Smooth muscle cell (in vitro differentiated cells): ENCODE data around the gene KHNYN. TPM values are rescaled to one million over a fixed set of nuclear protein-coding genes. Genes with fewer than 3 reads are reported as not detected.
A peak's percentile ranks its signal among the peaks of the same experiment; 100 is the strongest.

ENCODE experiments used
- DNase-seq: peaks from one replicate; lab custom pipeline; 2025; ENCODE audit not compliant: unreplicated experiment; lab: John Stamatoyannopoulos, UW
- H2AFZ ChIP-seq: fragments of 200-600 bp; sonication (generic); 2 replicates; pipeline ENCODE4 v1.6.0; 2016; ENCODE audit warnings: antibody characterized with exemption, low read depth, mild to moderate bottlenecking
- H3F3A ChIP-seq: fragments of 200-600 bp; sonication (generic); 2 replicates; pipeline ENCODE4 v1.6.0; 2017; ENCODE audit warnings: antibody characterized with exemption, low read depth
- H3K27ac ChIP-seq: fragments of 200-600 bp; sonication (generic); 2 replicates; pipeline ENCODE4 v1.5.1; 2016; ENCODE audit warnings: low read depth, mild to moderate bottlenecking
- H3K27me3 ChIP-seq: fragments of 200-600 bp; sonication (generic); 2 replicates; pipeline ENCODE4 v1.6.1; 2016; ENCODE audit warnings: low read depth, mild to moderate bottlenecking
- H3K36me3 ChIP-seq: fragments of 200-600 bp; sonication (generic); 2 replicates; pipeline ENCODE4 v1.5.1; 2016; ENCODE audit warnings: low read depth
- H3K4me1 ChIP-seq: fragments of 200-600 bp; sonication (generic); 2 replicates; pipeline ENCODE4 v1.5.1; 2016; ENCODE audit warnings: low read depth
- H3K4me2 ChIP-seq: fragments of 200-600 bp; sonication (generic); 2 replicates; pipeline ENCODE4 v1.6.0; 2016; ENCODE audit warnings: mild to moderate bottlenecking
- H3K4me3 ChIP-seq: fragments of 200-600 bp; sonication (generic); 2 replicates; pipeline ENCODE4 v1.5.1; 2016; ENCODE audit warnings: mild to moderate bottlenecking
- H3K79me2 ChIP-seq: fragments of 200-600 bp; sonication (generic); 2 replicates; pipeline ENCODE4 v1.6.0; 2016; ENCODE audit warnings: low read depth, mild to moderate bottlenecking
- H3K9ac ChIP-seq: fragments of 200-600 bp; sonication (generic); 2 replicates; pipeline ENCODE4 v1.6.0; 2016; ENCODE audit warnings: low read depth
- H3K9me3 ChIP-seq: fragments of 200-600 bp; sonication (generic); replicated peaks from 2 replicates; pipeline ENCODE4 v1.5.1; 2016; ENCODE audit warnings: low read depth
- H4K20me1 ChIP-seq: fragments of 200-600 bp; sonication (generic); 2 replicates; pipeline ENCODE4 v1.6.0; 2016; ENCODE audit warnings: low read depth
- WGBS: methylation state at CpG from one replicate; pipeline ENCODE4 v1.1.7; 2016; ENCODE audit warnings: low lambda C conversion rate; 5-methylcytosine and 5-hydroxymethylcytosine counted together
- polyA plus RNA-seq: library from polyadenylated mRNA; unstranded; fragments of >200 nt; fragmentation: Nextera tagmentation; extraction: Ambion mirVana; gene quantifications from 2 replicates; pipeline ENCODE4 v1.2.1, GENCODE V29; 2016
- total RNA-seq: library from RNA; depleted of rRNA; stranded (reverse); fragments of >200 nt; gene quantifications from 2 replicates; pipeline ENCODE4 v1.2.3, GENCODE V29; 2014
- TF ChIP-seq, protein P1 (sequence below): fragments of 200-600 bp; sonication (generic); IDR thresholded peaks from 2 replicates; pipeline ENCODE4 v1.5.1; 2017; ENCODE audit warnings: borderline replicate concordance, mild to moderate bottlenecking, antibody characterized with exemption; ENCODE audit not compliant: insufficient read depth, poor library complexity, severe bottlenecking

Gene KHNYN
- total and polyA plus RNA-seq, 2 experiments from 2014 or later, result 28.2 to 43.1 TPM

DNA sequence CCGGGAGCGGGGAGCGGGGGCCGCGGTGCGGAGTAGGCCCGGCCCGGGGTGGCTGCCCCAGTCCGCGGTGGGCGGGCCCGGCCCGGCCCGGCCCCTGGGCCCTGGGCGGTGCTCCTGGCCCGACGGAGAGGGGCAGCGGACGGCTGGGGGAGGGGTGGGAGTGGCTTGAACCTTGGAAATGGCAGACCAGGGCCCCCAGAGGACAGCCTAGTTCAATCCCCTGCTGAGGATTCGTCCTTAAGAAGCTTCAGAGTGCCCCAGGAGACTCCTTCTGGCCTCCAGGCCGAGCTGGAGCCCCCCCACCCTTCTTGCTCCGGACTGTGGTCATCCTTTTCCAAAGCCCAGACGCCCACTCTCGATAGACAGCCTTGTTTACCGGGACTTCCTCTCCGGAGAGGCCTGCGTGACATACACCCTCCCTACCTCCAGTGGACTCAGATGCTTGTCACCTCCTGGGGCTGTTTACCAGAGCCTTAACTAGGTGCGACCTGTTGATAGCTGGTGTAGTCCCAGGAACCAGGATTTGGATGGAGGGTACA is 458 bp downstream of the KHNYN start:
- Histone ChIP-seq H3K9ac (peak overlapping the region; percentile 99), H3K27me3 (no peaks in the 10 kb centered on the region), H3K4me2 (peak overlapping the region; percentile 96), H3K79me2 (peaks cover 22% of the 10 kb centered on the region), H3F3A (peaks cover 12% of the 10 kb centered on the region), H4K20me1 (peaks cover 27% of the 10 kb centered on the region), H3K36me3 (no peaks in the 10 kb centered on the region), H3K4me1 (peaks cover 10% of the 10 kb centered on the region), H3K9me3 (no peaks in the 10 kb centered on the region), H3K4me3 (peak overlapping the region; percentile 81), H2AFZ (no peak overlapping the region), H3K27ac (peak overlapping the region; percentile 96)
- WGBS, result under 1% methylated on average over 8 of the region's 28 CpGs
- TF ChIP-seq, protein P1, sequence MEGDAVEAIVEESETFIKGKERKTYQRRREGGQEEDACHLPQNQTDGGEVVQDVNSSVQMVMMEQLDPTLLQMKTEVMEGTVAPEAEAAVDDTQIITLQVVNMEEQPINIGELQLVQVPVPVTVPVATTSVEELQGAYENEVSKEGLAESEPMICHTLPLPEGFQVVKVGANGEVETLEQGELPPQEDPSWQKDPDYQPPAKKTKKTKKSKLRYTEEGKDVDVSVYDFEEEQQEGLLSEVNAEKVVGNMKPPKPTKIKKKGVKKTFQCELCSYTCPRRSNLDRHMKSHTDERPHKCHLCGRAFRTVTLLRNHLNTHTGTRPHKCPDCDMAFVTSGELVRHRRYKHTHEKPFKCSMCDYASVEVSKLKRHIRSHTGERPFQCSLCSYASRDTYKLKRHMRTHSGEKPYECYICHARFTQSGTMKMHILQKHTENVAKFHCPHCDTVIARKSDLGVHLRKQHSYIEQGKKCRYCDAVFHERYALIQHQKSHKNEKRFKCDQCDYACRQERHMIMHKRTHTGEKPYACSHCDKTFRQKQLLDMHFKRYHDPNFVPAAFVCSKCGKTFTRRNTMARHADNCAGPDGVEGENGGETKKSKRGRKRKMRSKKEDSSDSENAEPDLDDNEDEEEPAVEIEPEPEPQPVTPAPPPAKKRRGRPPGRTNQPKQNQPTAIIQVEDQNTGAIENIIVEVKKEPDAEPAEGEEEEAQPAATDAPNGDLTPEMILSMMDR, result no peak
- peak; percentile 90 for DNase-seq

DNA sequence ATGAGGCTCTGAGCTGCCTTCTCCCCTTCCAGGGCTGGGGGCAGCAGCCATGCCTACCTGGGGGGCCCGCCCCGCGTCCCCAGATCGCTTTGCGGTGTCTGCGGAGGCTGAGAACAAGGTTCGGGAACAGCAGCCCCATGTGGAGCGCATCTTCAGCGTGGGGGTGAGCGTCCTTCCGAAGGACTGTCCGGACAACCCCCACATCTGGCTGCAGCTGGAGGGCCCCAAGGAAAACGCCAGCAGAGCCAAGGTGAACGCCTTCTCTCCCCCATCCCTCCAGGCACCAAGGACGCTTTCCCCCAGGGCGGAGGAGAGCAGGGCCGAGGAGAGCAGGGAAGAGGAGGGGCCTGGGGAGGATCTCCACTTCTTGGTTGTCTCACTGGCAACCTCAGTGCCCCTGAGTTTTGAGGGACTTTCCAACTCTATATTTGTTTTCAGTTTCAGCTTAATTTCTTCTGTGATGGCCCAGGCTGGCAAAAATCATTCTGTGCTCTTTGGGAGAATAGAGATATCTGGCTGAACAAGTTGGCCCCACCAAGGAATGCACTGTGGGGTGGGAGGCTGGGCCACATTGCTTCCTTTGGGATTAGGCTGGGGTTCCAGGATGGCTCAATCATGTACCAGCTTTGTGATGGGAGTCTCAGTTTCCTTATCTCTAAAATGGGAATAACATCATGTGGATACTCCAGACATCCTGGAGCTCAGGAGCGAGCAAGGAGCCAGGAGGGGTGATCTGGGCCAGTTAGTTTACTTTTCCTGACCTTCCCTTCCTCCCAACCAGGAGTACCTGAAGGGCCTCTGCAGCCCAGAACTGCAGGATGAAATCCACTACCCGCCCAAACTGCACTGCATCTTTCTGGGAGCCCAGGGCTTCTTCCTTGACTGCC is 1.2 kb downstream of the KHNYN start:
- DNase-seq, result no peak
- H2AFZ ChIP-seq, result no peak overlapping the region
- H3K79me2 ChIP-seq, result peaks cover 22% of the 10 kb centered on the region
- H4K20me1 ChIP-seq, result peaks cover 27% of the 10 kb centered on the region
- peak overlapping the region; percentile 96 for H3K27ac ChIP-seq
- peak overlapping the region; percentile 96 for H3K4me2 ChIP-seq
- no peaks in the 10 kb centered on the region for H3K9me3 ChIP-seq
- TF ChIP-seq, protein P1, result no peak
- H3K9ac ChIP-seq, result peak overlapping the region; percentile 99
- WGBS, result 13% methylated on average over 19 of the region's 19 CpGs
- H3K4me3 ChIP-seq, result peak overlapping the region; percentile 81
- peaks cover 10% of the 10 kb centered on the region for H3K4me1 ChIP-seq
- no peaks in the 10 kb centered on the region for H3K36me3 ChIP-seq
- H3K27me3 ChIP-seq, result no peaks in the 10 kb centered on the region
- peaks cover 18% of the 10 kb centered on the region for H3F3A ChIP-seq

DNA sequence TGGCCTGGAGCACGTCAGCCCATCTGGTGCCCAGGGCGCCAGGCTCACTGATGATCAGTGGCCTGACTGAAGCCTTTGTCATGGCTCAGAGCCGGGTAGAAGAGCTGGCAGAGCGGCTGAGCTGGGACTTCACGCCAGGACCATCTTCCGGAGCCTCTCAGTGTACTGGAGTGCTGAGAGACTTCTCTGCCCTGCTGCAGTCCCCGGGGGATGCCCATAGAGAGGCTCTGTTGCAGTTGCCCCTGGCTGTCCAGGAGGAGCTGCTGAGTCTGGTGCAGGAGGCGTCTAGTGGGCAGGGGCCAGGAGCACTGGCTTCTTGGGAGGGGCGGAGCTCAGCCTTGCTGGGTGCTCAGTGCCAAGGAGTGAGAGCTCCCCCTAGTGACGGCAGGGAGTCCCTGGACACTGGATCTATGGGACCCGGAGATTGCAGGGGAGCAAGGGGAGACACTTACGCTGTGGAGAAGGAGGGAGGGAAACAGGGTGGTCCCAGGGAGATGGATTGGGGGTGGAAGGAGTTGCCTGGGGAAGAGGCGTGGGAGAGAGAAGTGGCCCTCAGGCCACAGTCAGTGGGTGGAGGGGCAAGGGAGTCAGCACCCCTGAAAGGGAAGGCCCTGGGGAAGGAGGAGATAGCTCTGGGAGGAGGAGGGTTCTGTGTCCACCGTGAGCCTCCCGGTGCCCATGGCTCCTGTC is 2.0 kb downstream of the KHNYN start:
- H3K4me1 ChIP-seq, result peaks cover 10% of the 10 kb centered on the region
- H3K27ac ChIP-seq, result peak overlapping the region; percentile 96
- peak overlapping the region; percentile 96 for H3K4me2 ChIP-seq
- H3K9me3 ChIP-seq, result no peaks in the 10 kb centered on the region
- peaks cover 18% of the 10 kb centered on the region for H3F3A ChIP-seq
- TF ChIP-seq, protein P1, result peak; percentile 87
- H4K20me1 ChIP-seq, result peaks cover 27% of the 10 kb centered on the region
- no peak overlapping the region for H3K9ac ChIP-seq
- H3K36me3 ChIP-seq, result no peaks in the 10 kb centered on the region
- DNase-seq, result peak; percentile 47
- peaks cover 22% of the 10 kb centered on the region for H3K79me2 ChIP-seq
- no peak overlapping the region for H2AFZ ChIP-seq
- H3K4me3 ChIP-seq, result peak overlapping the region; percentile 81
- H3K27me3 ChIP-seq, result no peaks in the 10 kb centered on the region
- WGBS, result 47% methylated on average over 15 of the region's 15 CpGs
